Psoas muscle (tissue), 8 donors: ENCODE results near the gene TMEM239. TPM values are rescaled to one million over a fixed set of nuclear protein-coding genes. Genes with fewer than 3 reads are reported as not detected.
"Not testable (repeated sequence)": the region's sequence is repeated elsewhere in the genome, so short reads cannot be mapped to it uniquely, and the experiment has no call there.

ENCODE experiments used
- ATAC-seq, 4 donors: fragments of 200-7000 bp; cut with Tn5 transposase; one replicate each; pipeline ENCODE4 v1.9.1; 2020; ENCODE audit warnings: moderate library complexity in 3 of 4, mild to moderate bottlenecking in 2 of 4
- DNase-seq, 2 donors: peaks; one replicate each; pipeline ENCODE4 v3.0.0-alpha.2; 2020
- H3K27ac ChIP-seq: fragments of 200-600 bp; one replicate; pipeline ENCODE4 v1.8.0; 2022
- H3K27me3 ChIP-seq, 3 donors: fragments of 200-600 bp in 1 of 3; one replicate each; pipeline versions ENCODE4 v1.6.1 to v1.8.0; 2013 to 2022; ENCODE audit warnings: low read length in 2 of 3, mild to moderate bottlenecking in 2 of 3, moderate library complexity in 1 of 3; ENCODE audit not compliant: insufficient read depth in 3 of 3
- H3K36me3 ChIP-seq, 2 donors: fragments of 200-600 bp in 1 of 2; one replicate each; pipeline versions ENCODE4 v1.6.1 to v1.8.0; 2013 to 2022; ENCODE audit warnings: low read depth in 1 of 2, mild to moderate bottlenecking in 1 of 2, moderate library complexity in 1 of 2; ENCODE audit not compliant: insufficient read depth in 1 of 2
- H3K4me1 ChIP-seq: fragments of 200-600 bp; one replicate; pipeline ENCODE4 v1.8.0; 2022
- H3K4me3 ChIP-seq: fragments of 200-600 bp; one replicate; pipeline ENCODE4 v1.8.0; 2022; ENCODE audit warnings: mild to moderate bottlenecking
- H3K9me3 ChIP-seq: fragments of 200-600 bp; one replicate; pipeline ENCODE4 v1.8.0; 2022
- CTCF ChIP-seq: fragments of 200-600 bp; IDR thresholded peaks from one replicate; pipeline ENCODE4 v1.8.0; 2022; ENCODE audit warnings: antibody characterized with exemption
- WGBS, 3 donors: extraction: QIAGEN DNeasy Blood & Tissue Kit; methylation state at CpG; one replicate each; pipeline versions ENCODE4 v1.1.6 to v1.1.7; 2013; 5-methylcytosine and 5-hydroxymethylcytosine counted together
- intact Hi-C, 2 donors: fragments of 100-400 bp; cut with DNase I; formaldehyde crosslinking; loops; one replicate each; pipeline versions ENCODE4 v1.11.0 to v1.14.2; 2022
- polyA plus RNA-seq, 3 donors: library from polyadenylated mRNA; stranded (reverse); fragments of 200-250 nt; gene quantifications; one replicate each; pipeline ENCODE4 v1.2.3, GENCODE V29; 2013
- total RNA-seq, 4 donors: library from RNA; stranded (reverse); fragmentation: NEBNext Ultra II Directional in 2 of 4; extraction: Animal tissue kit (Norgen Biotek cat#: 25700) in 2 of 4; gene quantifications; one replicate each; pipeline versions ENCODE4 v1.2.1 to v1.2.4, GENCODE V29; 2021 to 2023
- donor health status: healthy with polysubstance abuse.
- donor health status: DM: no; HTN: no; CAD: no; lungs with moderate emphysema.
- donor health status: Bipolar disorder and iron deficiency.
- donor health status: healthy.
- donor health status: DM: yes; HTN: yes; CAD: no.
- donor health status: DM: no; HTN: no; CAD: no.
- donor health status: DM: no; HTN: no; CAD: no.
- donor health status: DM: yes; HTN: yes; CAD: no.

Gene TMEM239
- total and polyA plus RNA-seq, 7 donors = not detected

GRCh38 chr20:2806351-2806701 is 9.8 kb upstream of the TMEM239 start:
- ATAC-seq (no peak), DNase-seq (no peak)
- Histone ChIP-seq H3K27me3 (peaks cover 0 to 85% (median 25%) of the 10 kb centered on the region in 3 donors), H3K4me1 (no peaks in the 10 kb centered on the region), H3K4me3 (no peak overlapping the region), H3K27ac (no peak overlapping the region), H3K36me3 (no peaks in the 10 kb centered on the region), H3K9me3 (no peaks in the 10 kb centered on the region)
- intact Hi-C loops = no loop called here
- no peak for TF ChIP-seq CTCF
- WGBS, 3 donors = 30 to 31% (median 31%) methylated on average over 4 of the region's 4 CpGs

GRCh38 chr20:2807019-2807418 is 9.1 kb upstream of the TMEM239 start:
- H3K9me3 ChIP-seq = peaks cover under 1% of the 10 kb centered on the region
- intact Hi-C loops = no loop called here
- H3K4me3 ChIP-seq = no peak overlapping the region
- H3K36me3 ChIP-seq = no peaks in the 10 kb centered on the region
- ATAC-seq = no peak
- H3K27ac ChIP-seq = no peak overlapping the region
- DNase-seq = no peak
- TF ChIP-seq CTCF = no peak
- 70 to 80% (median 78%) methylated on average over 4 of the region's 4 CpGs for WGBS, 3 donors
- peaks cover 0 to 85% (median 22%) of the 10 kb centered on the region in 3 donors for H3K27me3 ChIP-seq
- no peaks in the 10 kb centered on the region for H3K4me1 ChIP-seq

GRCh38 chr20:2807929-2808328 is 8.2 kb upstream of the TMEM239 start:
- H3K4me1 ChIP-seq, DNase-seq, H3K4me3 ChIP-seq, H3K9me3 ChIP-seq, ATAC-seq, intact Hi-C loops, H3K27ac ChIP-seq, H3K36me3 ChIP-seq: not testable (repeated sequence)
- WGBS, 3 donors = 62 to 81% (median 71%) methylated on average over 9 of the region's 9 CpGs
- peaks cover 0 to 85% (median 20%) of the 10 kb centered on the region in 3 donors for H3K27me3 ChIP-seq

- no peak for ATAC-seq
- Histone ChIP-seq H3K27me3 (peaks cover 0 to 70% (median 18%) of the 10 kb centered on the region in 3 donors), H3K4me1 (no peaks in the 10 kb centered on the region)
Measured at GRCh38 chr20:2809690-2810089, 6.5 kb upstream of the TMEM239 start.

GRCh38 chr20:2812189-2812588 is 4.0 kb upstream of the TMEM239 start:
- Histone ChIP-seq H3K4me3 (no peak overlapping the region), H3K27ac (no peak overlapping the region), H3K9me3 (peaks cover 5% of the 10 kb centered on the region), H3K27me3 (peaks cover 0 to 49% (median 6%) of the 10 kb centered on the region in 3 donors), H3K4me1 (no peaks in the 10 kb centered on the region), H3K36me3 (no peaks in the 10 kb centered on the region)
- no peak for TF ChIP-seq CTCF
- DNase-seq (no peak), ATAC-seq (no peak)
- 73 to 78% (median 77%) methylated on average over 3 of the region's 3 CpGs for WGBS, 3 donors
- intact Hi-C loops = no loop called here

More at GRCh38 chr20:2809690-2810089, 6.5 kb upstream of the TMEM239 start:
- Histone ChIP-seq H3K27ac (no peak overlapping the region), H3K9me3 (peaks cover 5% of the 10 kb centered on the region), H3K36me3 (no peaks in the 10 kb centered on the region), H3K4me3 (no peak overlapping the region)
- DNase-seq = no peak
- TF ChIP-seq CTCF = no peak
- WGBS, 3 donors = 90 to 93% (median 92%) methylated on average over 10 of the region's 10 CpGs
- intact Hi-C loops = no loop called here
